ENCODE data around the gene RASSF1. TPM values are rescaled to one million over a fixed set of nuclear protein-coding genes. Genes with fewer than 3 reads are reported as not detected.
A peak's percentile ranks its signal among the peaks of the same experiment; 100 is the strongest.

The RASSF1 gene
- total RNA-seq, 1 donor from 2014 or later = 19.9 TPM

GRCh38 chr3:50326182-50326541, 14.5 kb downstream of the RASSF1 start:
- peaks cover 1% of the 10 kb centered on the region for H3K36me3 ChIP-seq (ENCODE audit: control insufficient read depth, insufficient read depth, low read length)
- no peaks in the 10 kb centered on the region for H3K27me3 ChIP-seq (ENCODE audit: control insufficient read depth, insufficient read depth, low read length)
- TF ChIP-seq, protein P1, sequence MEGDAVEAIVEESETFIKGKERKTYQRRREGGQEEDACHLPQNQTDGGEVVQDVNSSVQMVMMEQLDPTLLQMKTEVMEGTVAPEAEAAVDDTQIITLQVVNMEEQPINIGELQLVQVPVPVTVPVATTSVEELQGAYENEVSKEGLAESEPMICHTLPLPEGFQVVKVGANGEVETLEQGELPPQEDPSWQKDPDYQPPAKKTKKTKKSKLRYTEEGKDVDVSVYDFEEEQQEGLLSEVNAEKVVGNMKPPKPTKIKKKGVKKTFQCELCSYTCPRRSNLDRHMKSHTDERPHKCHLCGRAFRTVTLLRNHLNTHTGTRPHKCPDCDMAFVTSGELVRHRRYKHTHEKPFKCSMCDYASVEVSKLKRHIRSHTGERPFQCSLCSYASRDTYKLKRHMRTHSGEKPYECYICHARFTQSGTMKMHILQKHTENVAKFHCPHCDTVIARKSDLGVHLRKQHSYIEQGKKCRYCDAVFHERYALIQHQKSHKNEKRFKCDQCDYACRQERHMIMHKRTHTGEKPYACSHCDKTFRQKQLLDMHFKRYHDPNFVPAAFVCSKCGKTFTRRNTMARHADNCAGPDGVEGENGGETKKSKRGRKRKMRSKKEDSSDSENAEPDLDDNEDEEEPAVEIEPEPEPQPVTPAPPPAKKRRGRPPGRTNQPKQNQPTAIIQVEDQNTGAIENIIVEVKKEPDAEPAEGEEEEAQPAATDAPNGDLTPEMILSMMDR (IDR thresholded peaks at IDR 0.05; ENCODE audit: insufficient read depth, low read length, poor library complexity, severe bottlenecking) = no peak
- H3K4me3 ChIP-seq (ENCODE audit: low read depth, low read length) = no peak overlapping the region
- DNase-seq (ENCODE audit: low read depth) = no peak

- TF ChIP-seq, protein P1 (IDR thresholded peaks at IDR 0.05; ENCODE audit: insufficient read depth, low read length, poor library complexity, severe bottlenecking) = no peak
- DNase-seq (ENCODE audit: low read depth) = no peak
- Histone ChIP-seq H3K4me3 (ENCODE audit: low read depth, low read length) (no peak overlapping the region), H3K27me3 (ENCODE audit: control insufficient read depth, insufficient read depth, low read length) (no peaks in the 10 kb centered on the region), H3K36me3 (ENCODE audit: control insufficient read depth, insufficient read depth, low read length) (peaks cover 1% of the 10 kb centered on the region)
Measured at GRCh38 chr3:50325497-50326181, 15.0 kb downstream of the RASSF1 start.

- Histone ChIP-seq H3K27me3 (ENCODE audit: control insufficient read depth, insufficient read depth, low read length) (no peaks in the 10 kb centered on the region), H3K4me3 (ENCODE audit: low read depth, low read length) (no peak overlapping the region), H3K36me3 (ENCODE audit: control insufficient read depth, insufficient read depth, low read length) (peaks cover 1% of the 10 kb centered on the region)
- DNase-seq (ENCODE audit: low read depth) = no peak
- TF ChIP-seq, protein P1 (IDR thresholded peaks at IDR 0.05; ENCODE audit: insufficient read depth, low read length, poor library complexity, severe bottlenecking) = no peak
Measured at GRCh38 chr3:50325113-50325480, 15.5 kb downstream of the RASSF1 start.

DNA sequence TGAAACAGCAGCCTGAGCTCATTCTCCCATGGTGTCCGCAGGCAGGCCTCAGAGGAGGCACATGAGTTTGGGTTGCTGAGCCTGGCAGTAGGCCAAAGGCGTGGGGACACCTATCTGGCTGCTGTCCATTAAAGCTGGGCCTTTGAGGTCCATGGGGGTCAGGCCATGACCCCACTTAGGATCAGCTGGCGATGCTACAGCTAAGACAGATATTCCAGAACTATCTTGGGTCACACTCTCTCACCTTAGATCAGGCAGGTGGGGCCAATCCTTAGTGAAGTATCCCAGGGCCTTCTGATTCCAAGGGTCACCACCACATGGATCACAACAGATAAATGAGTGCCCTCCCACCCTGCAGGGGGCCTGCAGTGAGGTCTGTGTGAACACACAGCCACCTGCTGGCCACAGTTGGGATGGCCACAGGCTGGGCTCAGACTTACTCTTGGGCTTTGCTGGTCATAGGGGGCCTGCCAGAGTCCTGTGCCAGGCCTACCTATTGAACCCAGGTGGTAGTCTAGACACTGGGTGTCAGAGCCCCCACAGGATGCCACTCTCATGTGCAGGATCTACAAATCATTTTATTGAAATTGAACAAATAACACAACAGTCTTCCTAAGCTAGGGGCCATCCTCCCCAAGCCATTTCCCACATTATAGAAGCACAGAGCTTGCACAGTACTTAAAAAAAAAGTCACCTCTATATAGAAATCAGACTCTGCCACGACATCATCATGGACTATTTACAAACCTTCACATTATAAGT, 16.1 kb downstream of the RASSF1 start:
- no peaks in the 10 kb centered on the region for H3K36me3 ChIP-seq (ENCODE audit: control insufficient read depth, insufficient read depth, low read length)
- TF ChIP-seq, protein P1 (IDR thresholded peaks at IDR 0.05; ENCODE audit: insufficient read depth, low read length, poor library complexity, severe bottlenecking) = peak; percentile 91
- no peak overlapping the region for H3K4me3 ChIP-seq (ENCODE audit: low read depth, low read length)
- no peaks in the 10 kb centered on the region for H3K27me3 ChIP-seq (ENCODE audit: control insufficient read depth, insufficient read depth, low read length)
- no peak for DNase-seq (ENCODE audit: low read depth)

- TF ChIP-seq, protein P1 (IDR thresholded peaks at IDR 0.05; ENCODE audit: insufficient read depth, low read length, poor library complexity, severe bottlenecking) = no peak
Measured at GRCh38 chr3:50323614-50324199, 16.9 kb downstream of the RASSF1 start.

More at GRCh38 chr3:50323614-50324199, 16.9 kb downstream of the RASSF1 start:
- H3K36me3 ChIP-seq (ENCODE audit: control insufficient read depth, insufficient read depth, low read length) = no peaks in the 10 kb centered on the region
- H3K4me3 ChIP-seq (ENCODE audit: low read depth, low read length) = no peak overlapping the region
- no peaks in the 10 kb centered on the region for H3K27me3 ChIP-seq (ENCODE audit: control insufficient read depth, insufficient read depth, low read length)
- no peak for DNase-seq (ENCODE audit: low read depth)
